Subcutaneous abdominal adipose tissue (tissue), 5 donors: Measurements from ENCODE around the gene CUX1.
A peak's percentile ranks its signal among the peaks of the same experiment; 100 is the strongest.
"Not testable (repeated sequence)": the region's sequence is repeated elsewhere in the genome, so short reads cannot be mapped to it uniquely, and the experiment has no call there.

Experiments used
- H3K27ac ChIP-seq: one replicate; pipeline ENCODE4 v1.7.0; 2013; ENCODE audit warnings: low read depth, mild to moderate bottlenecking, inconsistent platforms, low read length, moderate library complexity
- H3K27me3 ChIP-seq, 5 donors: one replicate each; pipeline ENCODE4 v1.7.0; 2013; ENCODE audit warnings: low read length in 5 of 5, inconsistent platforms in 1 of 5; ENCODE audit not compliant: control insufficient read depth in 5 of 5, insufficient read depth in 4 of 5
- H3K36me3 ChIP-seq, 5 donors: one replicate each; pipeline ENCODE4 v1.7.0; 2013; ENCODE audit warnings: low read length in 5 of 5; ENCODE audit not compliant: control insufficient read depth in 5 of 5, insufficient read depth in 5 of 5
- H3K4me1 ChIP-seq, 5 donors: one replicate each; pipeline ENCODE4 v1.7.0; 2013; ENCODE audit warnings: low read length in 5 of 5, mild to moderate bottlenecking in 3 of 5, moderate library complexity in 1 of 5; ENCODE audit not compliant: control insufficient read depth in 5 of 5, insufficient read depth in 5 of 5
- H3K4me3 ChIP-seq, 5 donors: one replicate each; pipeline ENCODE4 v1.7.0; 2013; ENCODE audit warnings: low read length in 5 of 5, low read depth in 1 of 5
- H3K9ac ChIP-seq, 5 donors: one replicate each; pipeline ENCODE4 v1.7.0; 2013; ENCODE audit warnings: low read length in 5 of 5, mild to moderate bottlenecking in 4 of 5, moderate library complexity in 3 of 5
- H3K9me3 ChIP-seq, 5 donors: one replicate each; pipeline ENCODE4 v1.7.0; 2013; ENCODE audit warnings: low read length in 5 of 5; ENCODE audit not compliant: control insufficient read depth in 5 of 5
- donor health status: healthy.
- donor health status: healthy.
- donor health status: healthy.
- donor health status: healthy.
- donor health status: healthy.

CUX1 gene

DNA sequence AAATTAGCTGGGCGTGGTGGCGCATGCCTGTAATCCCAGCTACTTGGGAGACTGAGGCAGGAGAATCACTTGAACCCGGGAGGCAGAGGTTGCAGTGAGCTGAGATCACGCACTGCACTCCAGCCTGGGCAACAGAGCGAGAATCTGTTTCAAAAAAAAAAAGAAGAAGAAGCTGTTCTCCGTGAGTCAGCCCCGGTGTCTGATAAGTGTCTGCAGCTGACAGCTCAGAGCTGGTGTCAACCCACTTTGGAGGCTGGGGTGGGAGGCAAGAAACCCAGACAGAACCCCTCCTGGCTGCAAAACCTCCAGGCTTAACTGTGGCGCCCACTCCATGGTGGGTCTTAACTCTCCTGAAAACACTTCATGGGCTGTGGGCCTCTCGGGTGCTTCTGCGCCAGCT is 170.6 kb downstream of the CUX1 start:
- H3K9me3 ChIP-seq, H3K9ac ChIP-seq, H3K36me3 ChIP-seq, H3K27ac ChIP-seq, H3K4me3 ChIP-seq, H3K4me1 ChIP-seq, H3K27me3 ChIP-seq: not testable (repeated sequence)

DNA sequence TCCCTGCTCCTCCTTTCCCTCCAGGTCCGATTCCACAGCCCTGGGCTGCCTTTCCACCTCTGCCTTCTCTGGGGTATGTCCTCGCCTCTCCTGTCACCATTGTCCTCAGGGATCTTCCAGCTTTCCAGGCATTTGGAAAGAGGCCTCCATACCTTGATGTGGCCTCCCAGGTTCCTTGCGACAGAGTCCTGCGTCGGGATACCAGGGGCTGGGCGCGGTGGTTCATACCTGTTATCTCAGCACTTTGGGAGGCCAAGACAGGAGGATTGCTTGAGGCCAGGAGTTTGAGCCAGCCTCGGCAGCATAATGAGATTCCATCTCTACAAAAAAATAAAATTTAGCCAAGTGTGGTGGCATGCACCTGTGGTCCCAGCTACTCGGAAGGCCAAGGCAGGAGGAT is 171.1 kb downstream of the CUX1 start:
- Histone ChIP-seq H3K9ac (no peak overlapping the region), H3K4me1 (no peaks in the 10 kb centered on the region), H3K9me3 (no peaks in the 10 kb centered on the region), H3K36me3 (peaks cover 0 to 3% (median 0%) of the 10 kb centered on the region in 5 donors), H3K27me3 (no peaks in the 10 kb centered on the region), H3K27ac (no peak overlapping the region), H3K4me3 (no peak overlapping the region)

DNA sequence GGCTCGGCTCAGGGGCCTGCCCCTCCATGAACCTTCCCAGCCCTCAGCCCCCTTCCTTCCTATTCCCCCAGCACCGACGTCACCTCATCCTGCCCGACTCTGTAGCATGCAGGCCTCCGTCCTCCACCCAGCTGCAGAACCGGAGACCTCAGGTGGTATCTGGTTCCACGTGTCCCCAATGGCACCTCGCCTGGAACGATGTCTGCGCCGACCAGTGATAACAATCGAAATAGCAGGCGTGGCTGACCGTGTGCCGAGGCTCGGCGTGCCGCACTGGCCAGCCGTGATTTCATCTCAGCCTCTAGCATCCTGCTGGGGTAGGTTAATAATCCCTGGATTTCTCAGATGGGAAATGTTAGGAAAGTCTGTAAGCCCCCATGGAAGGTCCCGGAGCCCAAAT is 171.7 kb downstream of the CUX1 start:
- H3K9me3 ChIP-seq: no peaks in the 10 kb centered on the region
- no peak overlapping the region for H3K4me3 ChIP-seq
- H3K27me3 ChIP-seq: no peaks in the 10 kb centered on the region
- no peaks in the 10 kb centered on the region for H3K4me1 ChIP-seq
- H3K36me3 ChIP-seq: peaks cover 0 to 3% (median 0%) of the 10 kb centered on the region in 5 donors
- H3K27ac ChIP-seq: no peak overlapping the region
- no peak overlapping the region for H3K9ac ChIP-seq

DNA sequence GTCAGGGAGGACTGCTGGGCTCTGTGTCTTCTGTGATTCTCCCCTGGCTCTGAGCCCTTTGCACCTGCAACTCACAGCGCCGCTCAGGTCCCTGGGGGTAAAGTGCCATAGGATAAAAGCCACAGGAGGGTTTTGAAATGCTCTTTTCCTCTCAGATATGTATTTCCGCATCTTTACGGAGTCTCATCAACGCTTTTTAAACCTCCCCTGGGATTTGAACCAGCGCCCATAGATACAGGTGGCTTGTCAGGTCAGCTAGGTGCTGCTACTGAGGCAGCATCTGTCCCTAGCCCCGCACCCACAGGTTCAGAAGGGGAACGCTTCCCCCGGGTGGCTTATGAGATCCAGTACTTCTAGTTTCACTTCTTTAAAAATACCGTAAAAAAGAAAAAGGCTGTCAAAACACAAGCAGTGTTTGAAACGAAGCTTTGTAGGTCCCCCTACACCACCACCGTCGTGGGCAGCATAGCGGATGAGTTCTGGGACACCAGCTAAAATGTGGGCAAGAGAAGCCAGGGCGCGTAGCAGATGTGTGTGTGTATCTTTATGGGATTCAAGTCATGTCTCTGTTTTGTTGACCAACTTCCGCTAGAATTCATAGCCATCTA is 173.5 kb downstream of the CUX1 start:
- no peaks in the 10 kb centered on the region for H3K27me3 ChIP-seq
- H3K36me3 ChIP-seq: peaks cover 0 to 3% (median 0%) of the 10 kb centered on the region in 5 donors
- H3K9ac ChIP-seq: no peak overlapping the region
- peak overlapping the region in 1 of 5 donors; percentile 35 for H3K4me3 ChIP-seq
- H3K27ac ChIP-seq: no peak overlapping the region
- no peaks in the 10 kb centered on the region for H3K4me1 ChIP-seq
- H3K9me3 ChIP-seq: no peaks in the 10 kb centered on the region

DNA sequence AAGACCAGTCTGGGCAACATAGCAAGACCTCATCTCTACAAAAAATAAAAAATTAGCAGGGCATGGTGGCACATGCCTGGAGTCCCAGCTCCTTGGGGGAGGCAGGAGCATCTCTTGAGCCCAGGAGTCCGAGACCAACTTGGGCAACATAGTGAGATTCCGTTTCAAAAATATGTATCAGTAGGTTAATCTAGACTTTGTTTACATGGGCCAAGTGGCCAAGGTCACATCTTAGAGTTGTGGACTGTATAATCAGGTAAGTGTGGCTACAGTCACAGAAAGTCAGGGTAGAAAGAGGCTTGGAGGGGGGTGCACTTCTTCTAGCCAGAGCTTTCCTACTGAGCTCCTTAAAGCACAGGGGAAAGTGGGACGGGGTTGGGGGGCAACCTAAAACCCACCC is 174.4 kb downstream of the CUX1 start:
- Histone ChIP-seq H3K27me3 (no peaks in the 10 kb centered on the region), H3K27ac (no peak overlapping the region), H3K9me3 (no peaks in the 10 kb centered on the region), H3K4me3 (no peak overlapping the region), H3K4me1 (no peaks in the 10 kb centered on the region), H3K9ac (no peak overlapping the region), H3K36me3 (peaks cover 0 to 3% (median 0%) of the 10 kb centered on the region in 5 donors)

DNA sequence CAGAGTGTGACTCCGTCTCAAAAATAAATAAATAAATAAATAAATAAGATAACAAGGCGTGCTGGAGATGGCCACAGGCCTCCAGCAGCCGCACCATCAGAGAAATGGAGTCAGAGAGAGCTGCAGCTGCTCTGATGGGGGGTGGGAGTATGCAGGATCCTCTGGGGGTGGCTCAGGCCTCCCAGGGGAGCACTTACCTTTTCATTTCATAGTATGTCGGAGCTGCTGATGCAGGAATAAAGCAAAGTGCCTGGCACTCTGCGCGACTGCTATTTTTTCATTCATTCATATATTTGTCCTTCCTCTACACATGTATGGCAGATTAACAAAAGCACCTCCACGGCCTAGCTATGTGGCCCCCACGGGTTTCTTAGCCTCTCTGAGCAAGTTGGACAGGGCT is 175.9 kb downstream of the CUX1 start:
- Histone ChIP-seq H3K4me3 (no peak overlapping the region), H3K27me3 (no peaks in the 10 kb centered on the region), H3K9ac (no peak overlapping the region), H3K9me3 (no peaks in the 10 kb centered on the region), H3K4me1 (no peaks in the 10 kb centered on the region), H3K36me3 (peaks cover 0 to 3% (median 0%) of the 10 kb centered on the region in 5 donors), H3K27ac (no peak overlapping the region)

DNA sequence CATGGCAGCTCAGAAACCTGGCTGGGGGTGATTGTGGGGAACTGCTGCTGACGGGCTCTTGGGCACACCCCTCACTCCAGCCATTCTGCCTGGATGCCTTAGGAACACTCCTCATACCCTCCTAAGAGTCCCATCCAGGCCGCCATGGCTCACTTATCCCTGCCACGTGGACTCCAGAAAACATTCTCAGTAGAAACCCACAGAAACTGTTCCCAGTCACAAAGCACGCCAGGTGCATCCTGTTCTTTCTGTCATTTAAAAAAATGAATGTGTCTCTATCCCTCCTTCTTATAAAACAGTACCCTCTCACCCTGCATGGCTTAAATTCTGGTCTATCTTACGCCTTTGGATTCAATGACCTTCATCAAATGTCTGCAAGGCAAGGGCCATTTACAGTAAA is 177.7 kb downstream of the CUX1 start:
- Histone ChIP-seq H3K27ac (no peak overlapping the region), H3K27me3 (no peaks in the 10 kb centered on the region), H3K4me1 (no peaks in the 10 kb centered on the region), H3K9ac (no peak overlapping the region), H3K9me3 (no peaks in the 10 kb centered on the region), H3K4me3 (no peak overlapping the region), H3K36me3 (no peaks in the 10 kb centered on the region)

DNA sequence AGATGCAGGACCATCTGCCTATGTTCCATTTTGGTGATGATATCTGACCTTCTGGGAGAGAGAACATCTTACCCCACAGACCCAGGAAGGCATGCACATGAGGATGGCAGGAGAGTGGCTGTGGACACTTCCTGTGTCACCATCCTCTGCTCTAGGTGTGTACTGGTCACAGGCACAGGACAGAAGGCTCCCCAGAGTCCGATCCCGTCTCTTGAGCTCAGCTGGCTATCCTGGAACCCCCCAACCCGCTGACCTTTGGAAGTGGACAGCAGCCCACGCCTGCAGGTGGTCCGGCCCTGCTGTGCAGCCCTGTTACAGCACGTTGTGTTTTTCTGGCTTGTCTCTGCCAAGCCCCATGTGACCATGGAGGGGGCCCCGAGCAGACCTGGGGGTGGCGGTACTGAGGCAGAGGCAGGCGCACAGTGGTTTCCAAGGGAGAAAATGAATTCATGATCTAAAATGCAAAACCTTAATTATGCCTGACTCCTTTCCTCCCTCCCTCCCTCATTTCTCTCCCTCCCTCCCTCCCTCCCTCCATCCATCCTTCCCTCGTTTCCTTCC is 178.8 kb downstream of the CUX1 start:
- Histone ChIP-seq H3K27ac (no peak overlapping the region), H3K4me3 (no peak overlapping the region), H3K9ac (no peak overlapping the region), H3K9me3 (no peaks in the 10 kb centered on the region), H3K36me3 (no peaks in the 10 kb centered on the region), H3K27me3 (no peaks in the 10 kb centered on the region), H3K4me1 (no peaks in the 10 kb centered on the region)

DNA sequence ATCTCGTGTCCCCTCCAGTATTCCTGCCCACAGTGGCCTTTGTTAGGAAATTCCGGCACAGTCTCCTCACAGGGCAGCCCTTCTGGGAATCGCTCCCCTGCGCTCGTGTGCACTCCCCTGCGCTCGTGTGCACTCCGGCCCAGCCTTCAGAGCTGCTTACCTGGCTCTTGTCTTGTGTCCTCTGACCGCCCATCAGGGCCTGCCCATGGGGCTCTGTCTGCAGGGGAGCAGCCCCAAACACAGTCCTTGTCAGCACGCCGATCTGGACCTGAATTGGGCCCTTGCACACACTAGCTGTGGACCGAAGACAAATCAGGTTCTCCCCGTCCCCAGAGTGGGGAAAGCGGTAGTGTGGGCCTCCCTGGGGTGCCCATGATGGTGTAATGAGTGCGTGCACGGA is 179.4 kb downstream of the CUX1 start:
- Histone ChIP-seq H3K27me3 (no peaks in the 10 kb centered on the region), H3K9me3 (no peaks in the 10 kb centered on the region), H3K9ac (no peak overlapping the region), H3K36me3 (no peaks in the 10 kb centered on the region), H3K4me3 (no peak overlapping the region), H3K27ac (no peak overlapping the region), H3K4me1 (no peaks in the 10 kb centered on the region)

DNA sequence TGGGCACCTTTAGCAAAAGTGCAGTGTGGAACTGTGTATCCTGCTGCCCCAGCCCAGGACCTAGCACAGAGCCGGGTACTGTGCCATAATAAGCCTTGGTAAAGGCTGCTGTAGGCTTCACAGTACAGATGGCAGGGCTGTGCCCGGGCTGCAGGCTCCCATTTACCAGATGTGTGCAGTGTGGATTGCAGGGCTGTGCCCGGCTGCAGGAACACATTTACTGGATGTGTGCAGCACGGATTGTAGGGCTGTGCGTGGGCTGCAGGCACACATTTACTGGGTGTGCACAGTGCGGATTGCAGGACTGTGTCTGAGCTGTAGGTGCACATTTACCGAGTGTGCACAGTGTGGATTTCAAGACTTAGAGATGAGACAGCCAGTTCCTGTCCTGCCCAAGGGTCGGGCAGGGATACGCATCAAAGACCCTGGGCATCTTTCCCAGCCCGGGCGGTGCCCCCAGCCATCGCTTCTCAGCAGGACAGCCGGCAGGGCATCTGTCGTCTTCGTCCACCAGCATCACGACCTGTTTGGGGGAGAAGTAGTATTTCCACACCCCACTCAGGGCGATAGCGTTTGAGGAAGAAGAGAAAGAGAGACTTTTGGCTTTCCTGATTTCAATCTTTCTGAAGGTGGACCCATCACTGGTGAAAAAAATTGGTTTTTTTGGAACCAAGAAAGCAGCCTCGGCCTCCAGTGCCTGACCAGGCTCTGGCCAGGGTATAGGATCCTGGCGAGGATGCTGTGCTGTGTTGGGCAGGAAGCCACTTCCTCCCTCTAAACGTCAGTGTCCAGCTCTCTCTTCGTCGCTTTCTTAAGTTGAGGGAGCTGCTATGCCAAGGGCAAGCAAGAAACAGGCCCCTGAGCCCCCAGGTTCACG is 180.8 kb downstream of the CUX1 start:
- no peak overlapping the region for H3K9ac ChIP-seq
- H3K27me3 ChIP-seq: no peaks in the 10 kb centered on the region
- H3K36me3 ChIP-seq: no peaks in the 10 kb centered on the region
- H3K4me3 ChIP-seq: no peak overlapping the region
- H3K9me3 ChIP-seq: no peaks in the 10 kb centered on the region
- no peak overlapping the region for H3K27ac ChIP-seq
- no peaks in the 10 kb centered on the region for H3K4me1 ChIP-seq
